Lower lobe of right lung (tissue), 2 donors: ENCODE data around the gene KRT83. TPM values are rescaled to one million over a fixed set of nuclear protein-coding genes. Genes with fewer than 3 reads are reported as not detected.
A peak's percentile ranks its signal among the peaks of the same experiment; 100 is the strongest.
"Not testable (repeated sequence)": the region's sequence is repeated elsewhere in the genome, so short reads cannot be mapped to it uniquely, and the experiment has no call there.

Experiments
- ATAC-seq, 2 donors: fragments of 200-7000 bp; cut with Tn5 transposase; one replicate each; pipeline ENCODE4 v1.9.1; 2020 to 2022; ENCODE audit warnings: mild to moderate bottlenecking in 2 of 2, moderate library complexity in 2 of 2
- DNase-seq: peaks from one replicate; pipeline ENCODE4 v3.0.0-alpha.2; 2020
- H3K27ac ChIP-seq: fragments of 200-600 bp; one replicate; pipeline ENCODE4 v1.8.0; 2022
- H3K27me3 ChIP-seq: fragments of 200-600 bp; one replicate; pipeline ENCODE4 v1.8.0; 2022; ENCODE audit warnings: low read depth
- H3K36me3 ChIP-seq: fragments of 200-600 bp; one replicate; pipeline ENCODE4 v1.8.0; 2022; ENCODE audit warnings: mild to moderate bottlenecking
- H3K4me1 ChIP-seq: fragments of 200-600 bp; one replicate; pipeline ENCODE4 v1.8.0; 2022
- H3K4me3 ChIP-seq: fragments of 200-600 bp; one replicate; pipeline ENCODE4 v1.8.0; 2022; ENCODE audit warnings: mild to moderate bottlenecking
- H3K9me3 ChIP-seq: fragments of 200-600 bp; one replicate; pipeline ENCODE4 v1.8.0; 2022
- intact Hi-C: fragments of 100-400 bp; cut with DNase I; formaldehyde crosslinking; loops from one replicate; pipeline ENCODE4 v1.11.0; 2022
- total RNA-seq: library from RNA; stranded (reverse); fragmentation: NEBNext Ultra II Directional; extraction: Animal tissue kit (Norgen Biotek cat#: 25700); gene quantifications from one replicate; pipeline ENCODE4 v1.2.1, GENCODE V29; 2021
- TF ChIP-seq, protein P1 (sequence below): fragments of 200-600 bp; IDR thresholded peaks from one replicate; pipeline ENCODE4 v1.8.0; 2022; ENCODE audit warnings: antibody characterized with exemption, mild to moderate bottlenecking
- donor health status: DM: no; HTN: yes; CAD: no; lungs with severe emphysema.

Gene KRT83
- total RNA-seq, 1 donor from 2014 or later: not detected

DNA sequence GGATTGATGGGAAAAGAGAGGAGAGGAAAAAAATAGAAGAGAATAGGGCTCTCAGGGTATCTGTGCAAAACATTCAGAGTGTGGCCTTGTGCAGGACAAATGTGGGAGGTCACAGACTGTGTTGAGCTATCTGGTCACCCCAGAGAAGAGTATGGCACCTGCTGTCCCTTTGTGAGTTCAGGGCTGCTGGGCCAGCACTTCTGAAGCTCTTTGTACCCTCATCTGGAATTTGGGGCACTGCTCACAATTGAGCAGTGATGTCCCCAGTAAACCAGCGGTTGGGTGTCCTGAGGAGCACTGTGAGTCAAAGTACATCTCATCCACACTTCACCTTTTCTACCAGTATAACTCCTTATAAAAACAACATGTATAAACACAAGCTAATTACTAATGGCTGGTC lies 27.3 kb downstream of the KRT83 start:
- Histone ChIP-seq H3K27ac (no peak overlapping the region), H3K9me3 (no peaks in the 10 kb centered on the region), H3K27me3 (peaks cover 20% of the 10 kb centered on the region), H3K4me3 (no peak overlapping the region), H3K4me1 (no peaks in the 10 kb centered on the region), H3K36me3 (no peaks in the 10 kb centered on the region)
- intact Hi-C loops: no loop called here
- ATAC-seq: no peak
- TF ChIP-seq, protein P1, sequence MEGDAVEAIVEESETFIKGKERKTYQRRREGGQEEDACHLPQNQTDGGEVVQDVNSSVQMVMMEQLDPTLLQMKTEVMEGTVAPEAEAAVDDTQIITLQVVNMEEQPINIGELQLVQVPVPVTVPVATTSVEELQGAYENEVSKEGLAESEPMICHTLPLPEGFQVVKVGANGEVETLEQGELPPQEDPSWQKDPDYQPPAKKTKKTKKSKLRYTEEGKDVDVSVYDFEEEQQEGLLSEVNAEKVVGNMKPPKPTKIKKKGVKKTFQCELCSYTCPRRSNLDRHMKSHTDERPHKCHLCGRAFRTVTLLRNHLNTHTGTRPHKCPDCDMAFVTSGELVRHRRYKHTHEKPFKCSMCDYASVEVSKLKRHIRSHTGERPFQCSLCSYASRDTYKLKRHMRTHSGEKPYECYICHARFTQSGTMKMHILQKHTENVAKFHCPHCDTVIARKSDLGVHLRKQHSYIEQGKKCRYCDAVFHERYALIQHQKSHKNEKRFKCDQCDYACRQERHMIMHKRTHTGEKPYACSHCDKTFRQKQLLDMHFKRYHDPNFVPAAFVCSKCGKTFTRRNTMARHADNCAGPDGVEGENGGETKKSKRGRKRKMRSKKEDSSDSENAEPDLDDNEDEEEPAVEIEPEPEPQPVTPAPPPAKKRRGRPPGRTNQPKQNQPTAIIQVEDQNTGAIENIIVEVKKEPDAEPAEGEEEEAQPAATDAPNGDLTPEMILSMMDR: no peak
- no peak for DNase-seq

DNA sequence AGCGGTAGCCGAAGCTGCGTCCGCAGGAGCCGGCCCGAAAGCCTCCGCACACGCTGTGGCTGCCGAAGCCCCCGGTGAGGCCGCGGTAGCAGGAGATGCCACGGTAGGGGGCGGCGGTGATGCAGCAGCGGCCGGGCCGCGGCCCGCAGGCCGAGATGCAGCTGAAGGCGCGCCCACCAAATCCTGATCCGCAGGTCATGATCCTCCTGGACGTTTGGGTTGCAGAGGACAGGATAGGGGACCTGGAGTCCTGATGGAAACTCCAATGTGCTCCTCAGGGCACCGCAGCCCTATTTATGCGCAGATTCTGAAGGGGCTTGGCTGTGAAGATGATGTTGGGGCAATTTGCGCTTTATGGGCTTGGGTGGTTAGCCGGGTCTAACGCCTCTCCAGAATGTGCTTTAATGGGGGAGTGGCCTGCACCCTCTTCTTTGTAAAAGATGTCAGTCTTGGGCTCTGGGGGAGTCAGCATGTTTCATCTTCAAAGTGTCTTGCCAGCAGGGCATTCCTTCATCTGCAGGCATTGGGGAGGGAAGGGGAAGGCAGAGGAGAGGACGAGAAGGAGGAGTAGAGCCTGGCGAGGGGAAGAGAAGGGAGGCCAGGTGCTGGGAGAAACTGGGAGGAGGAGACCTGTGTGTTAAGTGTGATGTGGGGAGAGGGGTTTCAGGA lies 29.8 kb downstream of the KRT83 start, which contains the start of gene KRT81:
Gene KRT81 (minus strand): TSS at position 268 of the 669 bp plus-strand sequence. CDS start 69 bp downstream, at position 199.
- DNase-seq (no peak), ATAC-seq (no peak)
- H3K9me3 ChIP-seq: no peaks in the 10 kb centered on the region
- TF ChIP-seq, protein P1: no peak
- intact Hi-C loops: no loop called here
- no peaks in the 10 kb centered on the region for H3K36me3 ChIP-seq
- peaks cover 14% of the 10 kb centered on the region for H3K27me3 ChIP-seq
- H3K4me3 ChIP-seq: no peak within 1 kb of the TSS
- no peak within 1 kb of the TSS for H3K27ac ChIP-seq
- H3K4me1 ChIP-seq: no peaks in the 10 kb centered on the region

DNA sequence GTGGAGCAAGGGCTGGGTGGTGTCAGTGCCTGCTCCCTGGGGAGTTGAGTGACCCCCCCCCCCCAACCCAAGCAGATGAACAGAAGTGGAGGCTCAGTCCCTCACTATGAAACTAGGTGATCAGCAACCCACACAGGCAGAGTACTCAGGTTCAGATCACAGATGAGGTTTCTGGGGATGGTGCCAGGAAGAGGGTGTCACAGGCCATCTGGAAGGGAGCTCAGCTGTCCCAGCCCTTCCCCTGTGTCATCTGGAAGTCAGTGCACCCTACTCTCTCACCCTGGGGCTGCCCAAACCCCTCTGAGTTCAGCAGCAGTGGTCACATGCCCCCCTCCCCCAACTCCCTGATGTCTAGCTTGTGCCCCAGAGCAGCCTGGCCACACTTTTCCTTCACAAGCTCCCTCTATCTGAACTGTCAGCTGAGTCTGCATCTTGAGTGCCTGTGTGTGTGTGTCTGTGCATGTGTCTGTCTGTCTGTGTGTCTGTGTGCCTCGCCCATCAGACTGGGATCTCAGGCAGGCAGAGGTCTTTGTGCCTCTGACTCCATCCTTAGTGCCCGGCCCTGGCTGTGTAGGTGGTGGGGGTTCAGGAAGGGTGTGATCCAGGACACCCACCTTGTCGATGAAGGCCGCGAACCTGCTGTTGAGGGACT lies 30.6 kb downstream of the KRT83 start:
- H3K4me1 ChIP-seq, H3K9me3 ChIP-seq, ATAC-seq, H3K27ac ChIP-seq, H3K4me3 ChIP-seq, DNase-seq, H3K36me3 ChIP-seq, intact Hi-C loops: not testable (repeated sequence)
- peaks cover 13% of the 10 kb centered on the region for H3K27me3 ChIP-seq

DNA sequence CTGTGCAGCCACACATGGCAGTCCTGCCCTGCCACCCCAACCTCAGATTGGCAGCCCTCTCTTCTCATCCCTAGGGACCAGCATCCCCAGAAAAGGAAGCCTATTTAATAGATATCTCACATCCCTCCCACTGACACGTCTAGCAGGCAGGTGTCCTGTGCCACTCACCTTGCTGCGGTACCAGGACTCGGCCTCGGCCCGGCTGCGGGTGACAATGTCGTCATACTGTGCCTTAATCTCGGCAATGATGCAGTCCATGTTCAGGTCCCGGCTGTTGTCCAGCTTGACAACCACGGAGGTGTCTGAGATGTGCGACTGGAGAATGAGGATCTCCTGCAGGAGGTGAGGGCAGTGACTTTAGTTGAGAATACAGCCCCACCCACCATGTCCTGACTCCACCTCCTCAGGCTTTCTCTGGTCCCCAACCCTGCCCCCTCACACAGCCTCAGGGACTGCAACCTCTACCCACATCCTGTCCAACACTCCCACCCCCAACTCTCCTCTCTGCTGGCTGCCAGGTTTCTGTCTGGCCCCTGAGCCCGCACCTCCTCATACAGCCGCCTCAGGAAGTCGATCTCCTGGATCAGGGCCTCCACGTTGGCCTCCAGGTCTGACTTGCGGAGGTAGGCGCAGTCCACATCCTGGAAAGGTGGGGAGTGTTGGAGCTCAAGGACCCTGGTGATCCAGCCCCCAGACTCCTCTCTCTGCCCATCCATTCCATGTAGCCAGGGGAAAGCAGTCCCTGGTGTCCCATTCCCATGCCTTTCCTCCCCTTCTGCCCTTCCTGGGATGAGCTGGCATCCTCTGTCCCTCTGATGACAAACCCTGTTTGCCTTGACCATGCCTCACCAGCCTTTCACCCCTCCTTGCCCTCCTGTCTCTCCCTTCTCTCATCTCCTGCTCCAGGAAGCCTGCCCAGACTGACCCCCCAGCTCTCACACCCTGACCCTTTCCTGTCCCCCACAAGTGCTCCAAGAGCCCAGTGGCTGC lies 33.1 kb downstream of the KRT83 start:
- H3K36me3 ChIP-seq, H3K4me3 ChIP-seq, DNase-seq, H3K4me1 ChIP-seq, intact Hi-C loops, H3K9me3 ChIP-seq, H3K27ac ChIP-seq: not testable (repeated sequence)
- ATAC-seq: peak in 1 of 2 donors; percentile 26
- H3K27me3 ChIP-seq: peaks cover 13% of the 10 kb centered on the region

DNA sequence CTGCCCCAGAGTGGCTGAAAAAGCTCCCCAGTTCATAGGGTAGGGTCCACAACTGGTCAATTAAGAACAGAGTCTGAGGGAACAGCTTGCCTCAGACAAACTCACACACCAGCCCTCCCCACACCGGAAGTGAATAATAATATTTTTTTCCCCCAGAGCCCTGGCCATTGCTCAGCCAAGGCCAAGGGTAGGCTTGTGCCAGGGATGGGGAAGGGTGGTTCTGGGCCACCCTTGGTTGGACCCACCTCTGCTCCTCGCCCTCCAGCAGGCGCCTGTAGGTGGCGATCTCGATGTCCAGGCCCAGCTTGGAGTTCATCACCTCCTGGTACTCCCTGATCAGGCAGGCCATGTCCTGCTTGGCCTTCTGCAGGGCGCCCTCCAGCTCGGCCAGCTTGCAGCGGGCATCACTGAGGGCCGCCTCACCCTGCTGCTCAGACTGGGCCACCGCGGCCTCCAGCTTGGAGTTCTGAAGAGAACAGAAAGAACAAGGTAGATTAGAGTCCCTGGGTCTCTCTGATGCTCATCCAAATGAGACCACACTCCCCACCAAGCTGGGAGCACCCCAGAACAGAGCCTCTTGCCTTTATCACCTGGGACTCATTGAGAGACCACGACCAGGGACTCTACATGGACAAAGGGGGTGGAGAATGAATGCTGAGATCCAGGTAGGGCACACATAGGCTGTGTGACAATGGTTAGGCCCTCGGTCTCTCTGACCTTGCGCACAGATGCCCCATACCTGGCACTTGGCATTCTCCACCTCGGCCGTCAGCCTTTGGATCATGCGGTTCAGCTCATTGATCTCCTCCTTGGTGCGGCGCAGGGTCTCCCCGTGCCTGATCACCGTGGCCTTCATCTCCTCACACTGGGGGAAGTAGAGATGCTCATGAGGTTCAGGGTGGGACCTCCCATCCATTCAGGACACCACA lies 34.1 kb downstream of the KRT83 start:
- H3K4me1 ChIP-seq, intact Hi-C loops, H3K27ac ChIP-seq, ATAC-seq, H3K4me3 ChIP-seq, H3K36me3 ChIP-seq, H3K9me3 ChIP-seq, DNase-seq, H3K27me3 ChIP-seq: not testable (repeated sequence)

DNA sequence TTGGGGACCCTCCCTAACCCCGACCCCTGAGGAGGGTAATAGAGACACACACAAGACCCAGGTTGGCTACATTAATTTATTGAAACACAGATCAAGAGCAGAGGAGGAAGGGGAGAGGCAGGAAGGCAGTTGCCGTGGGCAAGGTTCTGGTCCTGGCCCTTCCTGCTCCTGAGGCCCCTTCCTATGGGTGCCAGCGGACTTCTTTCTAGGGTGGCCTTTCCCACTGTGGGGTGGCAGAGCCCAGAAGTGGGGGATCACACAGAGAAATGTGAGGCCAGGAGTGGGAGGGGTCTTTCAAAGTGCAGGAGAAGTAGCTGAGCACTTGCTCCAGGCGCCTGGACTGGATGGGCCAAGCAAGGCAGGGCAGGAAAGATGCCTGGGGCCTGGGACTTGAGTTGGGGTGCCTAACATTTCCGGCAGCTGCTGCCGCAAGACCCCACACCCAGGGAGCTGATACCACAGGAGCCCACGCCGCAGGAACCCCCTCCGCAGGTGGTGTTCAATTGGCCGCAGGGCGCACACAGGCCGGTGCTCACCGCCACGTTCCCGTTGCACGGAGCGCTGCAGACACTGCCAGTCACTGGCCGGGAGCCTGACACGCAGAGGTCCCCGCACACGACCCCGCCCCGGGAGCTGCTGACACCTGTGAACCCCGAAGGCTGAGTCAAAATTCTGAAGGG lies 35.2 kb downstream of the KRT83 start:
- Histone ChIP-seq H3K27ac (no peak overlapping the region), H3K9me3 (no peaks in the 10 kb centered on the region), H3K27me3 (no peaks in the 10 kb centered on the region), H3K4me1 (peaks cover 6% of the 10 kb centered on the region), H3K4me3 (no peak overlapping the region), H3K36me3 (no peaks in the 10 kb centered on the region)
- DNase-seq (no peak), ATAC-seq (no peak)
- intact Hi-C loops: no loop called here
- TF ChIP-seq, protein P1: no peak
